H1 (cell line): Measurements from ENCODE around the gene CDH11. TPM values are rescaled to one million over a fixed set of nuclear protein-coding genes. Genes with fewer than 3 reads are reported as not detected.

Experiments
- CTCF ChIA-PET: fragments of 300-600 bp; sonication (Branson Sonifier 250); formaldehyde crosslinking; loops from one replicate; lab custom pipeline; 2021; ENCODE audit not compliant: partially characterized antibody; lab: Charles Lee
- POLR2A ChIA-PET: fragments of 300-600 bp; sonication (Branson Sonifier 250); formaldehyde crosslinking; loops from one replicate; lab custom pipeline; 2021; ENCODE audit warnings: inconsistent platforms; ENCODE audit not compliant: partially characterized antibody; lab: Charles Lee
- DNase-seq, 2 experiments: peaks; one replicate each; pipeline versions ENCODE4 v3.0.0 to v3.0.0-alpha.2; 2010 to 2022; ENCODE audit warnings: low spot score in 2 of 2, low read depth in 1 of 2, mixed read lengths in 1 of 2
- FAIRE-seq: peaks from 2 replicates; lab custom pipeline; 2011; peaks lifted over from hg19 to GRCh38; lab: Jason Lieb, UNC
- H2AFZ ChIP-seq: 2 replicates; pipeline ENCODE4 v1.8.1; 2012; ENCODE audit warnings: low read length, inconsistent platforms
- H2AK5ac ChIP-seq: 2 replicates; pipeline ENCODE4 v1.6.1; 2013; ENCODE audit warnings: low read depth, low read length
- H2BK120ac ChIP-seq: replicated peaks from 2 replicates; pipeline ENCODE3; 2013; ENCODE audit warnings: low read depth, low read length, inconsistent platforms
- H2BK12ac ChIP-seq: 2 replicates; pipeline ENCODE4 v1.6.1; 2013; ENCODE audit warnings: low read depth, low read length
- H2BK15ac ChIP-seq: 2 replicates; pipeline ENCODE4 v1.6.1; 2013; ENCODE audit warnings: low read length
- H2BK20ac ChIP-seq: 2 replicates; pipeline ENCODE4 v1.6.1; 2013; ENCODE audit warnings: low read length
- H2BK5ac ChIP-seq: 2 replicates; pipeline ENCODE4 v1.6.1; 2013; ENCODE audit warnings: low read depth, low read length
- H3K14ac ChIP-seq: 2 replicates; pipeline ENCODE4 v1.6.1; 2013; ENCODE audit warnings: inconsistent platforms; ENCODE audit not compliant: insufficient read length
- H3K18ac ChIP-seq: 2 replicates; pipeline ENCODE4 v1.6.1; 2013; ENCODE audit warnings: low read length; ENCODE audit errors: extremely low read depth
- H3K23ac ChIP-seq: 2 replicates; pipeline ENCODE4 v1.6.1; 2013; ENCODE audit warnings: inconsistent platforms; ENCODE audit not compliant: insufficient read length
- H3K23me2 ChIP-seq: 2 replicates; pipeline ENCODE4 v1.6.1; 2013; ENCODE audit warnings: low read depth, low read length
- H3K27ac ChIP-seq: 2 replicates; pipeline ENCODE4 v1.6.1; 2011; ENCODE audit warnings: low read depth, low read length, inconsistent platforms
- H3K27me3 ChIP-seq, 4 experiments: replicated peaks in 1 of 4; 1 replicate in 1 of 4; 2 replicates in 3 of 4; pipeline versions ENCODE4 v1.6.1 to v1.8.1; 2011 to 2013; ENCODE audit warnings: low read length in 3 of 4, mild to moderate bottlenecking in 3 of 4, inconsistent platforms in 2 of 4, mixed read lengths in 2 of 4, moderate library complexity in 1 of 4; ENCODE audit not compliant: control insufficient read depth in 3 of 4, insufficient read depth in 3 of 4; ENCODE audit errors: extremely low read depth in 1 of 4
- H3K36me3 ChIP-seq, 4 experiments: 2 replicates each; pipeline versions ENCODE4 v1.6.1 to v1.8.1; 2011 to 2013; ENCODE audit warnings: mild to moderate bottlenecking in 4 of 4, low read length in 3 of 4, moderate library complexity in 2 of 4, control low read depth in 1 of 4, inconsistent platforms in 1 of 4; ENCODE audit not compliant: insufficient read depth in 4 of 4, control insufficient read depth in 2 of 4
- H3K4ac ChIP-seq: replicated peaks from 2 replicates; pipeline ENCODE3; 2013; ENCODE audit warnings: low read length, low read depth, mixed read lengths, inconsistent platforms; ENCODE audit not compliant: insufficient read length
- H3K4me1 ChIP-seq, 4 experiments: replicated peaks in 1 of 4; 1 replicate in 1 of 4; 2 replicates in 3 of 4; pipeline versions ENCODE4 v1.6.1 to v1.8.1; 2011 to 2013; ENCODE audit warnings: low read length in 3 of 4, inconsistent platforms in 2 of 4, mixed read lengths in 1 of 4; ENCODE audit not compliant: insufficient read depth in 4 of 4, control insufficient read depth in 3 of 4
- H3K4me2 ChIP-seq, 2 experiments: 2 replicates each; pipeline versions ENCODE4 v1.6.1 to v1.8.1; 2011 to 2013; ENCODE audit warnings: low read depth in 2 of 2, low read length in 2 of 2, control low read depth in 1 of 2, inconsistent platforms in 1 of 2, mild to moderate bottlenecking in 1 of 2; ENCODE audit not compliant: insufficient read depth in 1 of 2
- H3K4me3 ChIP-seq, 4 experiments: fragments of 200-600, 300-600 bp in 1 of 4; sonication (generic), shearing (Covaris generic), sonication (Bioruptor Twin) in 1 of 4; 2 replicates each; pipeline versions ENCODE4 v1.5.1 to v1.8.1; 2011 to 2016; ENCODE audit warnings: low read length in 4 of 4, low read depth in 3 of 4, control low read depth in 2 of 4, inconsistent platforms in 2 of 4, mild to moderate bottlenecking in 2 of 4, mixed read lengths in 1 of 4, moderate library complexity in 1 of 4; ENCODE audit not compliant: insufficient read depth in 2 of 4; ENCODE audit errors: extremely low read depth in 1 of 4
- H3K56ac ChIP-seq: replicated peaks from 2 replicates; pipeline ENCODE3; 2013; ENCODE audit warnings: low read depth, mild to moderate bottlenecking, mixed read lengths, low read length, inconsistent platforms; ENCODE audit not compliant: insufficient read length
- H3K79me1 ChIP-seq: 2 replicates; pipeline ENCODE4 v1.6.1; 2013; ENCODE audit warnings: low read depth, low read length, control low read depth
- H3K79me2 ChIP-seq, 2 experiments: 2 replicates each; pipeline versions ENCODE4 v1.6.1 to v1.8.1; 2012 to 2013; ENCODE audit warnings: low read length in 2 of 2, mild to moderate bottlenecking in 2 of 2, inconsistent platforms in 1 of 2; ENCODE audit not compliant: insufficient read depth in 2 of 2, control insufficient read depth in 1 of 2
- H3K9ac ChIP-seq, 4 experiments: replicated peaks in 1 of 4; 1 replicate in 1 of 4; 2 replicates in 3 of 4; pipeline versions ENCODE4 v1.6.1 to v1.8.1; 2011 to 2013; ENCODE audit warnings: low read depth in 3 of 4, low read length in 3 of 4, control low read depth in 2 of 4, mild to moderate bottlenecking in 2 of 4, moderate library complexity in 2 of 4, inconsistent platforms in 1 of 4; ENCODE audit errors: extremely low read depth in 1 of 4
- H3K9me3 ChIP-seq, 2 experiments: 2 replicates each; pipeline versions ENCODE4 v1.6.1 to v1.8.1; 2012 to 2013; ENCODE audit warnings: mild to moderate bottlenecking in 2 of 2, moderate library complexity in 2 of 2, control low read depth in 1 of 2, inconsistent platforms in 1 of 2, low read depth in 1 of 2, low read length in 1 of 2, mixed read lengths in 1 of 2; ENCODE audit not compliant: insufficient read depth in 2 of 2
- H4K20me1 ChIP-seq, 2 experiments: replicated peaks in 1 of 2; 2 replicates each; pipeline versions ENCODE3 to v1.8.1; 2011 to 2013; ENCODE audit warnings: inconsistent platforms in 2 of 2, low read length in 2 of 2, mild to moderate bottlenecking in 1 of 2; ENCODE audit not compliant: insufficient read depth in 2 of 2, control insufficient read depth in 1 of 2
- H4K5ac ChIP-seq: 2 replicates; pipeline ENCODE4 v1.6.1; 2013; ENCODE audit warnings: low read length, low read depth, mixed read lengths, inconsistent platforms; ENCODE audit not compliant: insufficient read length
- H4K8ac ChIP-seq: 2 replicates; pipeline ENCODE4 v1.8.0; 2013; ENCODE audit warnings: mild to moderate bottlenecking, moderate library complexity, low read length, inconsistent platforms; ENCODE audit not compliant: insufficient read depth; ENCODE audit errors: extremely low read depth
- H4K91ac ChIP-seq: replicated peaks from 2 replicates; pipeline ENCODE3; 2013; ENCODE audit warnings: low read length, mixed read lengths, inconsistent platforms; ENCODE audit not compliant: insufficient read length
- BCL11A ChIP-seq, 2 experiments: IDR thresholded peaks; one replicate each; pipeline ENCODE4 v1.6.1; 2011; ENCODE audit warnings: low read depth in 2 of 2, low read length in 2 of 2, mild to moderate bottlenecking in 2 of 2
- CTBP2 ChIP-seq: IDR thresholded peaks from 2 replicates; pipeline ENCODE4 v1.7.0; 2011; ENCODE audit warnings: borderline replicate concordance, mild to moderate bottlenecking, moderate library complexity, mixed read lengths, low read length; ENCODE audit not compliant: insufficient read depth, insufficient read length
- EZH2 ChIP-seq: fragments of 200-600 bp; sonication (generic); IDR thresholded peaks from 2 replicates; pipeline ENCODE4 v1.7.1; 2012; ENCODE audit warnings: low read depth, mild to moderate bottlenecking, moderate library complexity, low read length, inconsistent platforms; ENCODE audit not compliant: severe bottlenecking
- JUN ChIP-seq: IDR thresholded peaks from 2 replicates; pipeline ENCODE4 v1.6.1; 2011; ENCODE audit warnings: low read depth, mild to moderate bottlenecking, improper control_type of control experiment, low read length
- KDM5A ChIP-seq: fragments of 200-600 bp; IDR thresholded peaks from 2 replicates; pipeline ENCODE4 v1.7.1; 2012; ENCODE audit warnings: mild to moderate bottlenecking, low read length, inconsistent platforms, mixed read lengths
- SAP30 ChIP-seq: fragments of 300-600 bp; sonication (generic); IDR thresholded peaks from 2 replicates; pipeline ENCODE4 v1.7.1; 2012; ENCODE audit warnings: low read length, moderate library complexity, mild to moderate bottlenecking, inconsistent platforms; ENCODE audit not compliant: insufficient read depth, insufficient replicate concordance
- ZNF274 ChIP-seq: IDR thresholded peaks from 2 replicates; pipeline ENCODE4 v1.7.0; 2012; ENCODE audit warnings: low read length, borderline replicate concordance; ENCODE audit errors: extremely low read depth
- WGBS, 2 experiments: shearing (Covaris generic) in 1 of 2; methylation state at CpG; one replicate each; pipeline versions ENCODE4 v1.1.6 to v1.1.7; 2013 to 2015; ENCODE audit warnings: low lambda C conversion rate in 2 of 2, mixed read lengths in 2 of 2, inconsistent platforms in 1 of 2, low coverage in 1 of 2, missing lambda C conversion rate in 1 of 2; ENCODE audit not compliant: insufficient replicate concordance in 2 of 2, insufficient coverage in 1 of 2, insufficient read length in 1 of 2; ENCODE audit errors: extremely low coverage in 1 of 2, missing lambda C conversion rate in 1 of 2; 5-methylcytosine and 5-hydroxymethylcytosine counted together
- polyA plus RNA-seq, 7 experiments: library from polyadenylated mRNA; depleted of rRNA in 3 of 7; stranded (reverse) in 5 of 7; unstranded in 2 of 7; fragments of >200 nt in 5 of 7; fragments of 200-250 nt in 2 of 7; gene quantifications; 1 replicate in 5 of 7; 2 replicates in 1 of 7; 4 replicates in 1 of 7; pipeline versions ENCODE4 v1.2.1 to v1.2.3, GENCODE V29; 2011 to 2013; ENCODE audit warnings: missing spikeins in 2 of 7, mixed read lengths in 2 of 7
- total RNA-seq: library from RNA; stranded (reverse); fragmentation: NEBNext Ultra II Directional; extraction: Animal tissue kit (Norgen Biotek cat#: 25700); gene quantifications from 2 replicates; pipeline ENCODE4 v1.2.1, GENCODE V29; 2021
- TF ChIP-seq, protein P1 (sequence below): IDR thresholded peaks from 2 replicates; pipeline ENCODE4 v1.6.1; 2011; ENCODE audit warnings: low read length, improper control_type of control experiment
- TF ChIP-seq, protein P2 (sequence below): IDR thresholded peaks from 2 replicates; pipeline ENCODE4 v1.6.1; 2011; ENCODE audit warnings: low read depth, mild to moderate bottlenecking, low read length; ENCODE audit not compliant: insufficient read depth

Gene CDH11
- total and polyA plus RNA-seq, 2 of the 8 experiments (the other 6 are each of a cell fraction or from before 2014, with no cell fraction given), result 3.3 to 8.4 TPM

DNA sequence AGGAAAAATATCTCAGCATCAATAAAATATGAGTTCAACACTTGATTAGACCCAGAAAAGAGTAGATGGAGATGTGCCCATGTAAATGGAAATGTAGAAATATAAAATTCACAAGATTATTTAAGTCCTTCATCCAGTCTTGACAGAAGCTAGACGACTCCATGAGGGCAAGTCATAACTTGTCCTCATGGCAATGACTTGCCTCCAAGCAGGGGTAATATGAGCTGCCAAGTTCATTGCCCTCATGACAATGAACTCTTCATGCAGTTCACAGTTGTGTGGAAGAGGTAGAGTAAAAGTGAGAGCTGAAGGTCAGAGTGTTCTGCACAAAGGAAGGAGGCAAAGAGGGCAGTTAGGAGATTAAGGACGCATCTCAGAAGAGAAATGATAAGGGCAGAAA lies 22.3 kb downstream of the CDH11 start:
- Histone ChIP-seq H3K4me2 (no peak overlapping the region), H3K9ac (no peak overlapping the region), H3K79me2 (no peaks in the 10 kb centered on the region), H4K8ac (no peak overlapping the region), H3K79me1 (no peaks in the 10 kb centered on the region; the same call in 1 of the 2 replicates), H2BK5ac (no peak overlapping the region), H3K4me1 (no peaks in the 10 kb centered on the region), H4K91ac (no peak overlapping the region), H3K27me3 (no peaks in the 10 kb centered on the region), H3K56ac (no peak overlapping the region), H3K18ac (no peak overlapping the region), H3K14ac (no peak overlapping the region), H3K4ac (no peak overlapping the region), H2BK15ac (no peak overlapping the region), H3K36me3 (no peaks in the 10 kb centered on the region), H4K5ac (no peak overlapping the region), H3K23me2 (no peaks in the 10 kb centered on the region), H4K20me1 (no peaks in the 10 kb centered on the region), H3K9me3 (no peaks in the 10 kb centered on the region), H2BK20ac (no peak overlapping the region), H3K4me3 (no peak overlapping the region), H2BK120ac (no peak overlapping the region), H2AFZ (no peak overlapping the region), H2AK5ac (no peak overlapping the region), H3K23ac (no peak overlapping the region), H2BK12ac (no peak overlapping the region), H3K27ac (no peak overlapping the region)
- ChIA-PET CTCF (no interaction called here), POLR2A (no interaction called here)
- FAIRE-seq, result no peak
- DNase-seq, result no peak
- 79% methylated on average over 2 of the region's 2 CpGs; no CpG with 5 or more reads in 1 of the 2 experiments for WGBS, 2 experiments
- TF ChIP-seq KDM5A, result no peak
- TF ChIP-seq, protein P1, sequence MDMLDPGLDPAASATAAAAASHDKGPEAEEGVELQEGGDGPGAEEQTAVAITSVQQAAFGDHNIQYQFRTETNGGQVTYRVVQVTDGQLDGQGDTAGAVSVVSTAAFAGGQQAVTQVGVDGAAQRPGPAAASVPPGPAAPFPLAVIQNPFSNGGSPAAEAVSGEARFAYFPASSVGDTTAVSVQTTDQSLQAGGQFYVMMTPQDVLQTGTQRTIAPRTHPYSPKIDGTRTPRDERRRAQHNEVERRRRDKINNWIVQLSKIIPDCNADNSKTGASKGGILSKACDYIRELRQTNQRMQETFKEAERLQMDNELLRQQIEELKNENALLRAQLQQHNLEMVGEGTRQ, result no peak
- no peak for TF ChIP-seq EZH2
- no peak for TF ChIP-seq BCL11A (IDR thresholded peaks at IDR 0.05; ENCODE audit: low read depth in 2 of 2, low read length in 2 of 2)
- no peak for TF ChIP-seq SAP30
- TF ChIP-seq, protein P2, sequence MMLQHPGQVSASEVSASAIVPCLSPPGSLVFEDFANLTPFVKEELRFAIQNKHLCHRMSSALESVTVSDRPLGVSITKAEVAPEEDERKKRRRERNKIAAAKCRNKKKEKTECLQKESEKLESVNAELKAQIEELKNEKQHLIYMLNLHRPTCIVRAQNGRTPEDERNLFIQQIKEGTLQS, result no peak
- TF ChIP-seq JUN, result no peak
- TF ChIP-seq ZNF274, result no peak
- no peak for TF ChIP-seq CTBP2
